H9 (cell line): ENCODE measurements around the gene MAP3K12. TPM values are rescaled to one million over a fixed set of nuclear protein-coding genes. Genes with fewer than 3 reads are reported as not detected.
A peak's percentile ranks its signal among the peaks of the same experiment; 100 is the strongest.

Source experiments
- DNase-seq: peaks from one replicate; pipeline ENCODE4 v3.0.0-alpha.2; 2017
- H2AFZ ChIP-seq: one replicate; pipeline ENCODE4 v1.6.1; 2013; ENCODE audit warnings: mild to moderate bottlenecking, low read length, control low read depth, moderate library complexity
- H2AK5ac ChIP-seq: 2 replicates; pipeline ENCODE4 v1.6.1; 2013; ENCODE audit warnings: low read length, control low read depth, mixed read lengths; ENCODE audit not compliant: insufficient read length
- H2BK120ac ChIP-seq: one replicate; pipeline ENCODE4 v1.6.1; 2013; ENCODE audit warnings: low read depth, mild to moderate bottlenecking, low read length, control low read depth, inconsistent platforms; ENCODE audit not compliant: poor library complexity, severe bottlenecking
- H2BK12ac ChIP-seq: 2 replicates; pipeline ENCODE4 v1.6.1; 2013; ENCODE audit warnings: low read length, control low read depth, mixed read lengths, low read depth; ENCODE audit not compliant: insufficient read length
- H2BK15ac ChIP-seq: 2 replicates; pipeline ENCODE4 v1.6.1; 2013; ENCODE audit warnings: low read depth, low read length, control low read depth
- H2BK20ac ChIP-seq: one replicate; pipeline ENCODE4 v1.6.1; 2013; ENCODE audit warnings: low read depth, mild to moderate bottlenecking, low read length, control low read depth, inconsistent platforms; ENCODE audit not compliant: poor library complexity, severe bottlenecking
- H2BK5ac ChIP-seq: 2 replicates; pipeline ENCODE4 v1.6.1; 2013; ENCODE audit warnings: low read length, control low read depth, mixed read lengths; ENCODE audit not compliant: insufficient read length
- H3K14ac ChIP-seq: 2 replicates; pipeline ENCODE4 v1.6.1; 2013; ENCODE audit warnings: low read length, control low read depth; ENCODE audit not compliant: insufficient read depth
- H3K18ac ChIP-seq: 2 replicates; pipeline ENCODE4 v1.6.1; 2013; ENCODE audit warnings: low read depth, mild to moderate bottlenecking, mixed read lengths, low read length, control low read depth; ENCODE audit not compliant: insufficient read length
- H3K23ac ChIP-seq: 2 replicates; pipeline ENCODE4 v1.6.1; 2013; ENCODE audit warnings: low read length, control low read depth, mixed read lengths, low read depth; ENCODE audit not compliant: insufficient read length
- H3K23me2 ChIP-seq: 2 replicates; pipeline ENCODE4 v1.6.1; 2013; ENCODE audit warnings: low read depth, mild to moderate bottlenecking, mixed read lengths, low read length, control low read depth; ENCODE audit not compliant: insufficient read length, poor library complexity, severe bottlenecking
- H3K27ac ChIP-seq: 2 replicates; pipeline ENCODE4 v1.5.1; 2013; ENCODE audit warnings: low read length, control low read depth, mixed read lengths, low read depth; ENCODE audit not compliant: insufficient read length
- H3K27me3 ChIP-seq: 2 replicates; pipeline ENCODE4 v1.6.1; 2013; ENCODE audit warnings: low read length, control low read depth, inconsistent platforms; ENCODE audit not compliant: insufficient read depth
- H3K4ac ChIP-seq: 2 replicates; pipeline ENCODE4 v1.6.1; 2013; ENCODE audit warnings: low read depth, mild to moderate bottlenecking, control low read depth, inconsistent platforms, low read length, moderate library complexity
- H3K4me1 ChIP-seq: 2 replicates; pipeline ENCODE4 v1.6.1; 2013; ENCODE audit warnings: low read length, control low read depth, inconsistent platforms; ENCODE audit not compliant: insufficient read depth
- H3K4me2 ChIP-seq: 2 replicates; pipeline ENCODE4 v1.6.1; 2013; ENCODE audit warnings: low read length, control low read depth, mixed read lengths; ENCODE audit not compliant: insufficient read length, insufficient read depth
- H3K56ac ChIP-seq: 2 replicates; pipeline ENCODE4 v1.6.1; 2013; ENCODE audit warnings: low read depth, mild to moderate bottlenecking, mixed read lengths, low read length, control low read depth; ENCODE audit not compliant: insufficient read length
- H3K79me1 ChIP-seq: 2 replicates; pipeline ENCODE4 v1.6.1; 2013; ENCODE audit warnings: low read depth, mild to moderate bottlenecking, moderate library complexity, low read length, control low read depth, inconsistent platforms; ENCODE audit not compliant: insufficient read depth, poor library complexity, severe bottlenecking
- H3K79me2 ChIP-seq: 2 replicates; pipeline ENCODE4 v1.6.1; 2013; ENCODE audit warnings: low read length, control low read depth, inconsistent platforms; ENCODE audit not compliant: insufficient read depth
- H3K9ac ChIP-seq: 2 replicates; pipeline ENCODE4 v1.6.1; 2013; ENCODE audit warnings: low read length, control low read depth, mixed read lengths; ENCODE audit not compliant: insufficient read length; ENCODE audit errors: extremely low read depth
- H3K9me3 ChIP-seq: one replicate; pipeline ENCODE4 v1.6.1; 2013; ENCODE audit warnings: low read depth, low read length, inconsistent platforms; ENCODE audit not compliant: control insufficient read depth
- H3T11ph ChIP-seq: one replicate; pipeline ENCODE4 v1.6.1; 2013; ENCODE audit warnings: mild to moderate bottlenecking, low read length, control low read depth, inconsistent platforms
- H4K20me1 ChIP-seq: one replicate; pipeline ENCODE4 v1.6.1; 2013; ENCODE audit not compliant: control insufficient read depth, insufficient read length, insufficient read depth
- H4K5ac ChIP-seq: 2 replicates; pipeline ENCODE4 v1.6.1; 2013; ENCODE audit warnings: low read depth, mild to moderate bottlenecking, mixed read lengths, low read length, control low read depth; ENCODE audit not compliant: insufficient read length
- H4K8ac ChIP-seq: replicated peaks from 2 replicates; pipeline ENCODE4 v1.6.1; 2013; ENCODE audit warnings: low read length, control low read depth, mixed read lengths, low read depth; ENCODE audit not compliant: insufficient read length
- H4K91ac ChIP-seq: 2 replicates; pipeline ENCODE4 v1.6.1; 2013; ENCODE audit warnings: low read depth, mild to moderate bottlenecking, moderate library complexity, mixed read lengths, low read length, control low read depth; ENCODE audit not compliant: insufficient read length
- H3K27ac Mint-ChIP-seq, 3 experiments: 2 replicates in 2 of 3; 3 replicates in 1 of 3; pipeline ENCODE4 v1.8.0; 2020 to 2021; ENCODE audit warnings: mixed read lengths in 3 of 3, mild to moderate bottlenecking in 1 of 3, moderate library complexity in 1 of 3
- H3K27me3 Mint-ChIP-seq: 2 replicates; pipeline ENCODE4 v1.8.0; 2021; ENCODE audit warnings: low read depth, mild to moderate bottlenecking, moderate library complexity, mixed read lengths
- H3K36me3 Mint-ChIP-seq, 3 experiments: 2 replicates in 2 of 3; 3 replicates in 1 of 3; pipeline ENCODE4 v1.8.0; 2020 to 2021; ENCODE audit warnings: low read depth in 3 of 3, mixed read lengths in 3 of 3; ENCODE audit not compliant: insufficient read depth in 1 of 3
- H3K4me1 Mint-ChIP-seq, 2 experiments: 2 replicates each; pipeline ENCODE4 v1.8.0; 2020; ENCODE audit warnings: mixed read lengths in 2 of 2
- H3K4me3 Mint-ChIP-seq, 2 experiments: 2 replicates in 1 of 2; 3 replicates in 1 of 2; pipeline ENCODE4 v1.8.0; 2020 to 2021; ENCODE audit warnings: mild to moderate bottlenecking in 2 of 2, mixed read lengths in 2 of 2, moderate library complexity in 1 of 2
- H3K9me3 Mint-ChIP-seq, 2 experiments: 2 replicates in 1 of 2; 3 replicates in 1 of 2; pipeline ENCODE4 v1.8.0; 2020; ENCODE audit warnings: mild to moderate bottlenecking in 2 of 2, mixed read lengths in 2 of 2, moderate library complexity in 1 of 2
- CTCF ChIP-seq: fragments of 200-600 bp; sonication (generic); conservative IDR thresholded peaks from 3 replicates; pipeline ENCODE4 v1.8.0; 2021; ENCODE audit warnings: antibody characterized with exemption, mild to moderate bottlenecking
- WGBS: extraction: QIAGEN DNeasy Blood & Tissue Kit; methylation state at CpG from one replicate; pipeline ENCODE4 v1.1.7; 2013; ENCODE audit warnings: missing lambda C conversion rate, low lambda C conversion rate, mixed read lengths; ENCODE audit not compliant: insufficient read length; ENCODE audit errors: extremely low coverage; 5-methylcytosine and 5-hydroxymethylcytosine counted together
- total RNA-seq: library from RNA; stranded (reverse); gene quantifications from 2 replicates; pipeline ENCODE4 v1.2.1, GENCODE V29; 2021

Gene MAP3K12
- total RNA-seq, 1 experiment from 2014 or later, result 22.3 TPM

DNA sequence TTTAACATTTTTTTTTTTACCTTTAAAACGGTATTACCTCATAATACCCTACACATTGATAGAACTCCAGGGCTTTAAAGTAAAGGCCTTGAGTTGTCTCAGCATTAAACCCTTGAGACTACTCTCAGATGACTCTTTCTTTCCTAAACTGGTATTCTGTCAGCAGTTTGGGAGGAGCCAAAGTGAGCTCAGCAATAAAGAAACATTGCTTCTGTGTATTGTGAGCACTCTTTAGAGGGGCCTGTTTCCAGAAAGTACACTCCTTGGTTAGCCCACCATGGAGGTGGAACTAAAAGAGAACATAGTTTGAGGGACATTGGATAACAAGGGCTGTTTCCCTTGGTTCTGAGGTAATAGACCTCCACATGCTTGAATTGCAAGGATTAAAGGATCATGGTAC lies 20.4 kb downstream of the MAP3K12 start:
- Mint-ChIP-seq H3K4me1 (peaks cover 46 to 63% of the 10 kb centered on the region in 2 experiments), H3K36me3 (peaks cover 55 to 89% (median 88%) of the 10 kb centered on the region in 3 experiments), H3K27ac (peak overlapping the region in 1 of 3 experiments; percentile 44; a peak in 2 of 7 replicates), H3K27me3 (no peaks in the 10 kb centered on the region; the same call in 1 of the 2 replicates), H3K9me3 (no peaks in the 10 kb centered on the region), H3K4me3 (no peak overlapping the region)
- H2BK15ac ChIP-seq, result no peak overlapping the region
- H3K18ac ChIP-seq, result no peak overlapping the region
- no peak overlapping the region for H3K4ac ChIP-seq
- H2BK5ac ChIP-seq, result no peak overlapping the region
- H3K27ac ChIP-seq, result no peak overlapping the region
- no peaks in the 10 kb centered on the region for H3K23me2 ChIP-seq
- no peaks in the 10 kb centered on the region for H3K9me3 ChIP-seq
- H4K20me1 ChIP-seq, result no peaks in the 10 kb centered on the region
- no peak overlapping the region for H2BK20ac ChIP-seq
- no peak overlapping the region for H3T11ph ChIP-seq
- H3K27me3 ChIP-seq, result no peaks in the 10 kb centered on the region
- no peak overlapping the region for H2AK5ac ChIP-seq
- no peaks in the 10 kb centered on the region for H3K79me2 ChIP-seq
- no peak overlapping the region for H3K14ac ChIP-seq
- no peak overlapping the region for H4K8ac ChIP-seq
- no peak overlapping the region for H3K23ac ChIP-seq
- 100% methylated on average over 1 of the region's 1 CpG for WGBS
- no peak for TF ChIP-seq CTCF
- H3K4me2 ChIP-seq, result no peak overlapping the region
- H2BK12ac ChIP-seq, result no peak overlapping the region
- H4K5ac ChIP-seq, result no peak overlapping the region
- H4K91ac ChIP-seq, result no peak overlapping the region
- no peak overlapping the region for H2BK120ac ChIP-seq
- no peak for DNase-seq
- H3K56ac ChIP-seq, result no peak overlapping the region
- H2AFZ ChIP-seq, result no peak overlapping the region
- H3K79me1 ChIP-seq, result peaks cover 6% of the 10 kb centered on the region
- no peak overlapping the region for H3K9ac ChIP-seq
- H3K4me1 ChIP-seq, result no peaks in the 10 kb centered on the region
